HG03521 (cell line): ENCODE results near the gene COL9A3.

ENCODE experiments used
- ATAC-seq: cut with Tn5 transposase; IDR thresholded peaks from one replicate; pipeline ENCODE4 v1.9.1; 2021; ENCODE audit warnings: mild to moderate bottlenecking, moderate library complexity; ENCODE audit not compliant: unreplicated experiment

The COL9A3 gene

GRCh38 chr20:62809530-62810428 is 7.1 kb upstream of the COL9A3 start:
- no peak for ATAC-seq

- ATAC-seq: no peak
These were observed 5.5 kb upstream of the COL9A3 start for GRCh38 chr20:62811320-62811719.

- no peak for ATAC-seq
These were observed 5.1 kb upstream of the COL9A3 start for GRCh38 chr20:62811720-62812119.

- ATAC-seq: no peak
These were observed 4.5 kb upstream of the COL9A3 start for GRCh38 chr20:62812181-62812906.

GRCh38 chr20:62812907-62813200 is 4.0 kb upstream of the COL9A3 start:
- ATAC-seq: no peak

- ATAC-seq: no peak
These were observed 3.3 kb upstream of the COL9A3 start for GRCh38 chr20:62813588-62813987.

- no peak for ATAC-seq
These were observed 2.7 kb upstream of the COL9A3 start for GRCh38 chr20:62814060-62814708.

GRCh38 chr20:62814709-62815065 is 2.2 kb upstream of the COL9A3 start:
- ATAC-seq: no peak

GRCh38 chr20:62815066-62815991 is 1.5 kb upstream of the COL9A3 start:
- ATAC-seq: no peak

- no peak for ATAC-seq
These were observed 593 bp upstream of the COL9A3 start for GRCh38 chr20:62816031-62816883.

- ATAC-seq: no peak
These were observed 1.2 kb downstream of the COL9A3 start for GRCh38 chr20:62817975-62818591.

- ATAC-seq: no peak
These were observed 2.0 kb downstream of the COL9A3 start for GRCh38 chr20:62818592-62819493.

- no peak for ATAC-seq
These were observed 2.8 kb downstream of the COL9A3 start for GRCh38 chr20:62819494-62820174.

GRCh38 chr20:62820208-62820961 is 3.5 kb downstream of the COL9A3 start:
- no peak for ATAC-seq

- ATAC-seq: no peak
These were observed 4.3 kb downstream of the COL9A3 start for GRCh38 chr20:62820962-62821725.

GRCh38 chr20:62821726-62822210 is 4.9 kb downstream of the COL9A3 start:
- ATAC-seq: no peak
